NCI-H446 treated with DMSO at 0.1 percent for 48 hours (cell line): Measurements from ENCODE around the gene RIN3.

Source experiments
- DNase-seq: peaks from one replicate; lab custom pipeline; 2025; lab: John Stamatoyannopoulos, UW

The RIN3 gene

DNA sequence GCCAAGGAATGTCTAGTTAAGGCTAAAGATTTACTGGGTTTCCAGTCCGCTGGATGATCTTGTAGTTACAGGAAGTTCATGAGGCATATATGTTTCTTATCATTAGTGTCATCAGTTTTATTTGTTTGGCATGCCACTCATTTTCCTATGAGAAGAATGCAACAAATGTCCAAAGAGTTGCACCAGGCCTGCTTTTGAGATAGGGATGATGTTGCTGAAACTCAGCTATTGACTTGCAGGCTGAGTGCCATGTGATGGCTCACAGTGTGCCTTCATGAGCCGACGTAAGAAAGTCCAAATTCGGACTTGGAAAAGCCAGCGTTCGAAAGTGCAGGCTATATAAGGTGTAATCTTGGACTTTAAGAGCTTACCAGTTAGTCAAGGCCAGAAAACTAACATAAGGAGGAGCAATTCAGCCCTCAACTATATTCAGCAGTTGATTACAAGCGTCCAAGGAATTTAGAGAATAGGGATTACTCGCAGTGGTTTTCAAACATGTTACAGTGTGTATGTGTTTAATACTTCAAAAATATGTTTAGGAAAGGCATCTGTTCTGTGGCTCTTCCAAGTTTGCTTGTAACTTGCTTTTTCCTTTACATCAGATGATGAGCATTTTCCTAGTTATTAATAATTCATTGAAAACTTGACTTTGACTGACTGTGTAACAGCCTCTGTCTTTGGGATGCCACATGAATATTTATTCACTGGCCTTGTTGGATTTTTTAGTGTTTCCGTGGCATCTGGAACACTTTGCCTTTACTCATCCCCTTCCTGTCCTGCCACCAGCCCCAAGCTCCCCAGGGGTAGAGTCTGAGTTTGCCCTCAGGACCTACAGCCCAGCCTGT is 133.6 kb downstream of the RIN3 start:
- no peak for DNase-seq

DNA sequence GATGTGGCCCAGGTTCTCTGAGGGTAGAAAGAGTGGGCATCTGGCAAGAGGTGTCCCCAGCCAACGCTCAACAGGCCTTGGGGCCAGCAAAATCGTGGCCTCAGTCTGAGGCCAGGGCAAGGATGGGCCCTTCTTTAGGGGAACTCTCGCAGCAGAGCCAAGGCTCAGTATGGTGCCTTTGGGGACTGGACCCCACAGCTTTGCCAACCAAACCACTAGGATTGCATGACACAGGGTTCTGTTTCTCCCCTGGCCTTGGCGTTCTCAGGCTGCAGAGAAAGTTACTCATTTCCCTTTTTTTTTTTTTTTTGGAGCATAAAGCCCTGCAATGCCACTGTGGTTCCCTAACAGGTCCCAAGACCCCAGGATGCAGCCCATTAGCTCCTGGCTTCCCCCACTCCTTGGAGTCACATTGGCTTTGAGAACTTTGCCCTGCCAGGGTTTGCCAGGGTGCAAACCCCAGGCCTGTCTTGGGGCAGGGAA is 134.3 kb downstream of the RIN3 start:
- no peak for DNase-seq

DNA sequence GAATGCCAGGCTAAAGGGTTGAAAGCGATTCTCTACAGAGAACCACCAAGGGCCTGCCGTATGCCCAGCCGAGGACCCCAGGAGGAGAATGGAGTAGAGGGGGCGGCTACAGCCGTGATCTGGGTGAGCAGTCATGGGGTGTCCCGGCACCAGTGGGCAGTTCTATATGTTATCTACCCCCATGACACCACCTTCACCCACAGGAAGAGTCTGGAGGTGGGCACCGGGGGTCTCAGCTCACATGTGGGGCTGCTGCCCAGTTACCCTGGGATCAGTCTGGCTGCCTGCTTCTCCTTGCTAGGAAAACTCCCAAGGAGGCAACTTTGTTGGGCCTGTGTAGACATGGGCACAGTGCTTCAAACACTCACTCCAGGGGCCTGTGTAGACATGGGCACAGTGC is 135.5 kb downstream of the RIN3 start:
- DNase-seq: no peak

DNA sequence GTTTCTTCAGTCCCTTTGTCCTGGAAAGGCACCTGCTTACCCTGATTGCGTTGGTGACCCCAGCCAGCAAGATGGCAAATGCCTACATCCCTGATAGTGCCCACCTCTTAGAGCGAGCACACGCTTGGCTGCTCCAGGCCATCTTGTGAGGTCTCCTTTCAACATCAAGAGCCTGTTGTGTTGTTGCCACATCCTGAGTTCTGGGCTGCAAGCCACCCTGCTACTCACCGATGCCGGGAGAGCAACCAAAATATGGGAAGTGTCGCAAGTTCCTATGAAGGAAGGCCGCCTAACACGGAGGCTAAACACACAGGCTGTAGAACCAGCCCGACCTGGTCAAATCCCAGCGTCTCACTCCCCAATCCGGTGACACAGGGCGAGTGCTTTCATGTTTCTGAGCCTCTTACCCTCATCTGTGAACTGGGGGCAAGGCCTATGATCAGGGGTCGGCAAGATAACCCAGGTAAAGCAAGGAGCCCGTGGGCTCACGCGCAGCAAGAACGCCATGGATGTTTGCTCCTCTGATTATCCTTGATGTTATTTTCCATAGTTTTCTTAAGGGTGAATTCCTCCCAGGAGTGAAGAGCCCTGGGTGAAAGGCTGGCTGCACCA is 136.5 kb downstream of the RIN3 start:
- DNase-seq: no peak

DNA sequence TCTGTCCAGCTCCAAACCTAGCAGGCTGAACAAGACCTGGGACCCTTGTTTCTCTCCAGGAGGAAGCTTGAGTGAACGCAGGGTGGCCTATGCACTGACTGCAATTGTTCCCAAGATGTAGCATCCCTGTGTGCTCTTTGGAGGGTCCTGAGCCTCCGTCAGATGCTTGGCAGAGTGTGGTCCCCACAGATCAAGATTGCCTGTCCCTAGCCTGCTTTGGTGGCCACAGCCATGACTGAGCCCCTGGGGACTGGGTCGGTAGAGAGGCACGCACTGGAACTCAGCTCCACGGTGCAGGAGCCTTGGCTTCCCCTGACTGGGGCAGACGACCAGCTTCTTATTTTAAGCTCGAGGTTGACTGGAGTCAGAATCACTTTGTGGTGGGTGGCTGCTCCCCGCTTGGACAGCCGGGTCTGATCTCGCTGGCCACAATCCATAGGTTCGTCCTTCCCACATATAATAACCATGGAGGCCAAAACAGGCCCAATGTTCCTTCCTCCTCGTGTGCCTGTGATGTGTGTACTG is 137.1 kb downstream of the RIN3 start:
- DNase-seq: no peak

DNA sequence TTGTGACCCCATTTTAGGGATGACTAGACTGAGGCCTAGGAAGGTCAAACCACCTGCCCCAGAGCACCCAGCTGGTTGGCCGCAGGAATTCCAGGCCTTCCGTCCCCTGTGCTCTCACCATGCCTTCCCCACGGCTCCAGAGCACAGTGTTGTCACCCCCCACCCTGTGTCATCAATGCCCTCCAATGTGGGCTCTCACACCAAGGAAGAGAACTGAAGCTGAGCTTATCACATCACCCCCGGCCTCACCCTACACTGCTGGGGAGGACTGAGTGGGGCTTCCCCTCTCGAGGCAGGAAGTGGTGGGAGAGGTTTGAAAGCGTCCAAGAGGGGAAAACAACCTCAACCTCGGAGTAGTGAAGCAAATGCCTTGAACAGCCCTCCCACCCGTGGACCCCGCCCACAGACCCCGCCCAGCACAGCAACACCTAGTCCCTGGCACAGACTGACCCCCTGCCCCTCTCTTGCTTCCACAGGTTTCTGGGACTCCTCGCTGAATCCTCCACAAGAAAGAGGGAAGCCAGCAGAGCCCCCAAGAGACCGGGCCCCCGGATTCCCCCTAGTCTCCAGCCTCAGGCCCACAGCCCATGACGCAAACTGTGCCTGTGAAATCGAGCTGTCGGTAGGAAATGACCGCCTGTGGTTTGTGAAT is 137.7 kb downstream of the RIN3 start:
- DNase-seq: no peak

DNA sequence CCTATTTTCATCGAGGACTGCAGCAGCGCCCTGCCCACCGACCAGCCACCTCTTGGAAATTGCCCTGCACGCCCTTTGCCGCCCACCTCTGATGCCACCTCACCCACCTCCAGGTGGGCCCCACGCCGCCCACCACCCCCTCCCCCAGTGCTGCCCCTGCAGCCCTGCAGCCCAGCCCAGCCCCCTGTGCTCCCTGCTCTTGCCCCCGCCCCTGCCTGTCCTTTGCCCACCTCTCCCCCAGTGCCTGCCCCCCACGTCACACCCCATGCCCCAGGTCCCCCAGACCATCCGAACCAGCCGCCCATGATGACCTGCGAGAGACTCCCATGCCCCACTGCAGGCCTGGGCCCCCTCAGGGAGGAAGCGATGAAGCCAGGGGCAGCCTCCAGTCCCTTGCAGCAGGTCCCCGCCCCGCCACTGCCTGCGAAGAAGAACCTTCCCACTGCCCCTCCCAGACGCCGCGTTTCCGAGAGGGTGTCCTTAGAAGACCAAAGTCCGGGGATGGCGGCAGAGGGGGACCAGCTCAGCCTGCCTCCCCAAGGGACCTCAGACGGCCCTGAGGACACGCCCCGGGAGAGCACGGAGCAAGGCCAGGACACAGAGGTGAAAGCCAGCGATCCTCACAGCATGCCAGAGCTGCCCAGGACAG is 138.3 kb downstream of the RIN3 start:
- DNase-seq: no peak

DNA sequence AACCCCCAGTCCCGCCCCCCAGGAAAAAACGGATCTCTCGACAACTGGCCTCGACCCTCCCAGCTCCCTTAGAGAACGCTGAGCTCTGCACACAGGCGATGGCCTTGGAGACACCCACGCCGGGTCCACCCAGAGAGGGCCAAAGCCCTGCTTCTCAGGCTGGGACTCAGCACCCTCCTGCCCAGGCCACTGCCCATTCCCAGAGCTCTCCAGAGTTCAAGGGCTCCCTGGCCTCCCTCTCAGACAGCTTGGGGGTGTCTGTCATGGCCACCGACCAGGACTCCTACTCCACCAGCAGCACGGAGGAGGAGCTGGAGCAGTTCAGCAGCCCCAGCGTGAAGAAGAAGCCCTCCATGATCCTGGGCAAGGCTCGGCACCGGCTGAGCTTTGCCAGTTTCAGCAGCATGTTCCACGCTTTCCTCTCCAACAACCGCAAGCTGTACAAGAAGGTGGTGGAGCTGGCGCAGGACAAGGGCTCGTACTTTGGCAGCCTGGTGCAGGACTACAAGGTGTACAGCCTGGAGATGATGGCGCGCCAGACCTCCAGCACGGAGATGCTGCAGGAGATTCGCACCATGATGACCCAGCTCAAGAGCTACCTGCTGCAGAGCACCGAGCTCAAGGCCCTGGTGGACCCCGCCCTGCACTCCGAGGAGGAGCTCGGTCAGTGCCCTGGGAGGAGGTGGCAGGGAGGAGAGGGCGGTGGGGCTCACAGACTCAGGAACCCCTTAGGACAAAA is 139.0 kb downstream of the RIN3 start:
- no peak for DNase-seq

DNA sequence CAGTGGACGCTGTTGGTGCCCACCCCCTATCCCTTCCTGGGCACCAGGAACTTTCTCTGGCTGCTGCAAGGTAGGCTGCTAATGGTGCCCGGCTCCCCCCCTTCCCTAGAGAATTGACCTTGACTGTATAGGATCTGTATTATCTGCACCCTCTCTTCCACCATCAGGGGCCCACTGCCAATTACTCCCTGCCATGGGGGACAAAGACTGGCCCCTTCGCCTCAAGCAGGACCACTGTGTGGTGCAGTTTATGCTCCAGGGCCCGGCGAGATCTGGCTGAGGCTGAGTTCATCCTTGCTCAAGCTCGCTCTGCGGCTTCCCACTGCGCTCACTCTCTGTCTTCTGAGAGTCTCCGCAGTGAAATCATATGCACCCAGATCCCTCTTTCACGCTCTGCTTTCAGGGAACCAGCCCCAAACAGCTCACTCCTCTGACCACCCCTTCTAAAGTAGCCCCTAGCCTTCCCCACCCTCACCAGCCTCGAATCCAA is 139.6 kb downstream of the RIN3 start:
- no peak for DNase-seq

DNA sequence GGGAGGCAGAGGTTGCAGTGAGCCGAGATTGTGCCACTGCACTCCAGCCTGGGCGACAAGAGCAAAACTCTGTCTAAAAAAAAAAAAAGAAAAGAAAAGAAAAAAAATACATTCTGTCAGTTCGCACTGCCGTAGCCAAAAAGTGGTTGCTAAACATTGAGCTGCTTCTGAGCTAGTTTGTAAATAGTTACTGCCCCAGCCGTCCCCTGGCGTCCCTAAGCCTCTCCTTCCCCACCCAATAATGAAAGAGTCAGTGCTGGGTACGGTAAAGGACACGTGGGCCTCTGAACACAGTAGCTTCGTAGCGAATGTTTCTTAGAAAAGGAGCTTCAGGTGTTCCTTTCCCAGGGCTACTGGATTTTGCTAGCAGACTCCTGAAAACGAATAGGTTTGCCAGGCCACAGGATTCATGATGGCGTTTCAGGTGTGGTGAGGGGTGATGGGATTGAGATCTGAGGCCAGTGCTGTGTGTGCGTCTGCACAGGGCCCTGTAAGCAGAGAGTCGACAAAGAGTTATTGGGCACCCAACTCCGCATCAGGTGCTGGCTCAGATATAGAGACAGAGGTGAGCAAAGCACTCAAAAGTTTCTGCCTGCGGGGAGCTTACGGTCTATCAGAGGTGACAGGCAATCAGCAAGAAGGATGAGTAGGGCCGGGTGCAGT is 140.8 kb downstream of the RIN3 start:
- no peak for DNase-seq

DNA sequence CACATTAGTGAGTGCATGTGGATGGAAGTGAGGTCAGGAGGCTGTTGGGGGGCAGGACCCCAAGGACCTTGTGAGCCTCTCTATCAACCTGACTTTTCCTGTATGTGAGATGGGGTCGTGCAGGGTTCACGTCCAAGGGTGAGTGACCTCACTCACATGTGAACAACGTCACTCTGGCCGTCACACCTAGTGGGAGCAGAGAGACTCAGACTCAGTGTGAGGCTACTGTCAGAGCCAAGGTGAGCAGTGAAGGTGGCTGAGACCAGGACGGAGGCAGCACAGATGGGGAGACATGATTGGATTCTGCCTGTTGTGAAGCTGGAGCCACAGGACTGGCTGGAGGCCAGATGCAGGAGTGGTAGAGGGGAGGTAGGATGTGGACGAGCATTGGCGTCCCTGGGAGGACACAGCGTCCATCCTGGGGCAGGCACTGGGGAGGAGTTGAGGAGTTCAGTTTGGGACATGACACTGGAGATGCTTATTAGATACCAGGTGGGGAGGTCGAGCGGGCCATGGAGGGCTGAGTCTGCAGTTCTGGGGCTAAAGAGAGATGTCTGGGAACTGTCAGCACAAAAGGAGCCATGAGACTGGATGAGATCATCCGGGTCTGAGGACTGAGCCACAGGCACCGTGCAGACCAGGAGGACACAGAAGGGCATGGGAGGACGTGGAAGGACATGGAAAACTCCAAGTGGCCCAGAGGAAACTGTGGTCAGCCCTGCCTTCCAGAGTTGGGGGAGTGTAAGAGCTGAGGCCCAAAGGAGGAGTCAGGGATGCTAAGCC is 142.0 kb downstream of the RIN3 start:
- DNase-seq: no peak

DNA sequence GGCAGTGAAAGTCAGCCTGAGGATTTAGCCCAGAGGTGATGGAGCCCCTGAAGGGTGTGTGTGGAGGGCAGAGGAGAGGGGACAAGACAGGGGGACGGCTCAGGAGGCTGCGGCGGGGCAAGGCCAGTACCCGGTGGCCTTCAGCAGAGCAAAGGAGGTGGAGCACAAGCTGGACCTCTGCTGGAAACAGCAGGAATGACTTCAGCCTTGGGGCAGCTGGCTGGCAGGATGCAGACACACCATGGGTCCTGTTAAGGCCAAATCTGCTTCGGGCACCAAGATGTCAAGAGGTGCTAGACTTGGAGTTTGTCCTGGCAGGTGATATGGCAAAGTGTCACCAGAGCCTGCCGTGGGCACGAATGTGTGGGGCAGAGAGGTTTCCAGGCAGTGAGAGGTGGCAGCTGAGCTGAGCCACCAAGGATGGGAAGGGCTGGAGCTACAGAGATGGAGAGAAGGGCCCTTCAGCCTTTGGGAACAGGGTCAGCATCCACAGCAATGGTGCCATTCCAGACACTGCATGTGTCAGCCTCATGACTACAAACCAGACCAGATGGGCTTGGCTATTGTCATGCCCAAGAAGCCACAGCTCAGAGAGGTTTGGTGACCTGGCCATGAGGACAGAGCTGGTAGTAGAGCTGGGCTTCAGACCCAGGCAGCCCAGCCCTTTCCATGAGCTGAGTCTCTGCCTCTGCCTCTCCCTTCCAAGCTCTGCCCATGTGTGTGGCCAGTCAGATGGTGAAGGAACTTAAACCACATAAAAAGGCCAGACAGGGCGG is 142.9 kb downstream of the RIN3 start:
- DNase-seq: no peak

DNA sequence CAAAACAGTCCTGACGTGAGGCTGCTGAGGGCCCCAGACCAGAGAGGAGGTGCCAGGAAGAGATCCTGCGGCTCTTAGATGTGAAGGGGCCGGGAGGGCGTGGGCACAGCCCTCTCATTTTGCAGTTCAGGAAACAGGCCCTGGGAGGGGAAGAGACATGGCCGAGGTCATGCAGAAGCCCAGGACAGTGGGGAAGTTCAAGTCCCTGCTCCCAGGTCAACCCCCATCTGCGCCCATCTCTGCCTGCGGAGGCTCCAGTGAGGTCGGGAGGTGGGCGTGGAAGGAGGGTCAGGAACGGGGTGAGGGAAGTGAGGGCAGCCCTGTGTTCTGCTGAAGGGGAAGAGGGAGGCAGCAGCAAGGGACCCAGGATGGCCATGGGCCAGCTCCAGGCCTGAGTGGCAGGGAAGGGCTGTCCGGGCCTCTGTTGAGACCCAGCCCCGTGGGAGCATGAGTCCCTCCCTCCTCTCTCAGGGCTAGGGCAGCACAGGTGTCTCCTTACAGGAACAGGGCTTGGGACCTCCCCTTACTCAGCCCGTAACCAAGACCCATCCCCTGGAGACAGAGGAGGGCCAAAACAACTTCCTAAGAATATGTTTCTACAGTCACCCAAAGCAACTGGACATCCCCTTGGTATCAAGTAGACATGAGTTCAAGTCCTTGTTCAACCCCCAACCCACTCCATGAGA is 144.0 kb downstream of the RIN3 start:
- no peak for DNase-seq

DNA sequence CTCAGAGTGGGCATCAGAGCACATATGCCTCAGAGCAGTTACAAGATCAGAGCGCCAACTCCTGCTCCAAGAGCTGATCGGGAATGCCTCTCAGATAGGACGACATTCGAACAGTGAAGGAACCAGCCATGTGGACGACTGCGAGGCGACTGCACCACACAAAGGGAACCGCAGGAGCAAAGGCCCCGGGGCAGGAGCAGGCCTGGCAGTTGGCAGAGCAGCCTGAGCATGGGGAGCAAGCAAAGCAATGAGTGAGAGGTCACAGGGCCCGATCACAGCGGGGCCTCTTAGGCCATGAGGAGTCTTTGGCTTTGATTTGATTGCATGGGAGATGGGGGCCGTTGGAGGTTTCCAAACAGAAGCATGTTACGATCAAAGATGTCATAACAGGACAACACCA is 144.6 kb downstream of the RIN3 start:
- no peak for DNase-seq

DNA sequence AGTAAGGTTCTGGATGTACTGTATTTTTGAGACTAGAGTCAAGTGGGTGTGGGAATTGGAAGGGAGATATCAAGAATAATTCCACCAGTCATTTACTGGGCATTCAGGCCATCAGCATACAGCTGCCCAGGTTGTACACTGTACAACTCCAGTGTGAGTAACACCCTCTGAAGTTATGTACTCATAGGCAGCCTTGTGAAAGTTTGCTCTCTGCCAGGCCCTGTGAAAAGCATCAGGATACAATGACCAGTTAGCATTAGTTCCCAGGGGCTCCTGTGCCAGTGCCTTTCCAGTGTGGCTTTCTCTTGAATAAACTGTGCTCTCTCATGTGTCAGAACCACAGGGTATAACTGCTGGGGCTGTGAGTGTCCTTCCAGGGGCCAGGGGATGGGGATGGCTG is 145.1 kb downstream of the RIN3 start:
- no peak for DNase-seq

DNA sequence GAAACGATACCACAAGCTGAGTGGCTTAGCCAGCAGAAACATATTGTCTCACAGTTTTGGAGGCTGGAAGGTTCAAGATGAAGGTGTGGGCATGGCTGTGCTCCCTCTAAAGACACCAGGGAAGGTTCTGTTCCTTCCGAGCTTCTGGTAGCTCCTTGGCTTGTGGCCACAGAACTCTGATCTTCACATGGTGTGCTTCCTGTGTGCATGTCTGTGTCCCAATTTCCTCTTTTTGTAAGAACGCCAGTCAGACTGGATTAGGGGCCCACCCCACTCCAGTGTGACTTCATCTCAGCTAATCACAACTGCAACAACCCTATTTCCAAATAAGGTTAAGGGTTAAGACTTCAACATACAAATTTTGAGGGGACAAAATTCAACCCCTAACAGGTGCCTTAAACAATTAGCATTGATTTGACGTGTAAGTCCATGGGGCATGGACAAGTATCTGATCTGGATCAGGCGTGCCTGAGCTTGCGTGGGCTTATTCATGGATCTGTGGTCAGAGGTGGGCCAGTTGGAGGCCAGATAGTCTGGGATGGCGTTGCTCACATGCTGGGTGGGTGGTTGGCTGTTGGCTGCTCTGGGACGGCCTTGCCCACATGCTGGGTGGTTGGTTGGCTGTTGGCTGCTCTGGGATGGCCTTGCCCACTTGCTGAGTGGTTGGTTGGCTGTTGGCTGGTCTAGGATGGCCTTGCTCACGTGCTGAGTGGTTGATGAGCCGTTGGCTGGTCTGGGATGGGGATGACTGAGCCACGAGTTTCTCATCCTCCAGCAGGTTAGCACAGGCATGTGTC is 146.4 kb downstream of the RIN3 start:
- DNase-seq: no peak

DNA sequence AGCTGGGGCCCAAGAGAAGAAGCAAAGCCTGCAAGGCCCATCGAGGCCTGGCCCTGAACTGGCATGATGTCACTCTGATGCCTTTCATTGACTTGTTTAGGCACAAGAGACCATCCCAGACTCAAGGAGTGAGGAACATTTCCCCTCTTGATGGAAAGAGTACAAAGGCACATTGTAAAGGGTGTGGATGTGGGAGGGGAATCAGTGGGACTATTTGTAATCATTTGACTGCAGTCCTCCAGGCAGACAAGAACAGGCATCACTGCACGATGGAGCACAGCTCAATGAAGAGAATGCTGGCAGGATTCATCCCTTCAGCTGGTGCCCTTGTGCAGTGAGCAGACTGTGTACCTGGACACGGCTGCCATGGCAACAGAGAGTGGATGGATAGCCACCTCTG is 147.0 kb downstream of the RIN3 start:
- DNase-seq: no peak

DNA sequence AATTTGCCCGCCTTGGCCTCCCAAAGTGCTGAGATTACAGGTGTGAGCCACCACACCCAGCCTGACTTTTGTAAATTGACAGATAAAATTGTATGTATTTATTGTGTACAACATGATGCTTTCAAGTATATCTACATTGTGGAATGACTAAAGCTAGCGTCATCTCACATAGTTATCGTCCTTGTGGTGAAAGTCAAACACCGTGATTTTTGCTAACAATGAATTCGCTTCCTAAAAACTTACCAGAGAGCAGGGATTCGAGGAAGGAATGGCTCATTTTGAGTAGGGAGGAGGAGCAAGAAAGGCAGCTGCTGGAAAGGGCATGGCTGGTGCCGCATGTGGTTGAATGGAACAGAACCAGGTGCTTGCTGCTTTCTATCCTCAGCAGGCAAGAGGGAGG is 149.5 kb downstream of the RIN3 start:
- no peak for DNase-seq
